RWPE1 (cell line): ENCODE results near the gene PTDSS2.

Source experiments
- CTCF ChIA-PET: fragments of 350-600 bp; sonication (Branson Sonifier 250); formaldehyde crosslinking; extraction: SDS; loops from one replicate; lab custom pipeline; 2021; lab: Yijun Ruan, JAX
- POLR2A ChIA-PET: fragments of 400-600 bp; formaldehyde crosslinking; extraction: SDS; loops from one replicate; lab custom pipeline; 2020; ENCODE audit warnings: antibody characterized with exemption; ENCODE audit not compliant: low non-redundant PET; lab: Yijun Ruan, JAX
- DNase-seq: peaks from one replicate; pipeline ENCODE4 v3.0.0; 2012; ENCODE audit warnings: low spot score
- H3K27ac ChIP-seq: fragments of 450-650 bp; 2 replicates; pipeline ENCODE4 v1.5.1; 2017
- TF ChIP-seq, protein P1 (sequence below): fragments of 450-650 bp; conservative IDR thresholded peaks from 2 replicates; pipeline ENCODE4 v1.5.1; 2017; ENCODE audit warnings: low read depth, mild to moderate bottlenecking

PTDSS2 gene

GRCh38 chr11:476416-476815 lies 26.3 kb downstream of the PTDSS2 start:
- peak overlapping the region; percentile 28; the same call in 1 of the 2 replicates for H3K27ac ChIP-seq
- TF ChIP-seq, protein P1, sequence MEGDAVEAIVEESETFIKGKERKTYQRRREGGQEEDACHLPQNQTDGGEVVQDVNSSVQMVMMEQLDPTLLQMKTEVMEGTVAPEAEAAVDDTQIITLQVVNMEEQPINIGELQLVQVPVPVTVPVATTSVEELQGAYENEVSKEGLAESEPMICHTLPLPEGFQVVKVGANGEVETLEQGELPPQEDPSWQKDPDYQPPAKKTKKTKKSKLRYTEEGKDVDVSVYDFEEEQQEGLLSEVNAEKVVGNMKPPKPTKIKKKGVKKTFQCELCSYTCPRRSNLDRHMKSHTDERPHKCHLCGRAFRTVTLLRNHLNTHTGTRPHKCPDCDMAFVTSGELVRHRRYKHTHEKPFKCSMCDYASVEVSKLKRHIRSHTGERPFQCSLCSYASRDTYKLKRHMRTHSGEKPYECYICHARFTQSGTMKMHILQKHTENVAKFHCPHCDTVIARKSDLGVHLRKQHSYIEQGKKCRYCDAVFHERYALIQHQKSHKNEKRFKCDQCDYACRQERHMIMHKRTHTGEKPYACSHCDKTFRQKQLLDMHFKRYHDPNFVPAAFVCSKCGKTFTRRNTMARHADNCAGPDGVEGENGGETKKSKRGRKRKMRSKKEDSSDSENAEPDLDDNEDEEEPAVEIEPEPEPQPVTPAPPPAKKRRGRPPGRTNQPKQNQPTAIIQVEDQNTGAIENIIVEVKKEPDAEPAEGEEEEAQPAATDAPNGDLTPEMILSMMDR, result no peak
- no peak for DNase-seq
- POLR2A ChIA-PET, result no interaction called here
- CTCF ChIA-PET, result no interaction called here

DNA sequence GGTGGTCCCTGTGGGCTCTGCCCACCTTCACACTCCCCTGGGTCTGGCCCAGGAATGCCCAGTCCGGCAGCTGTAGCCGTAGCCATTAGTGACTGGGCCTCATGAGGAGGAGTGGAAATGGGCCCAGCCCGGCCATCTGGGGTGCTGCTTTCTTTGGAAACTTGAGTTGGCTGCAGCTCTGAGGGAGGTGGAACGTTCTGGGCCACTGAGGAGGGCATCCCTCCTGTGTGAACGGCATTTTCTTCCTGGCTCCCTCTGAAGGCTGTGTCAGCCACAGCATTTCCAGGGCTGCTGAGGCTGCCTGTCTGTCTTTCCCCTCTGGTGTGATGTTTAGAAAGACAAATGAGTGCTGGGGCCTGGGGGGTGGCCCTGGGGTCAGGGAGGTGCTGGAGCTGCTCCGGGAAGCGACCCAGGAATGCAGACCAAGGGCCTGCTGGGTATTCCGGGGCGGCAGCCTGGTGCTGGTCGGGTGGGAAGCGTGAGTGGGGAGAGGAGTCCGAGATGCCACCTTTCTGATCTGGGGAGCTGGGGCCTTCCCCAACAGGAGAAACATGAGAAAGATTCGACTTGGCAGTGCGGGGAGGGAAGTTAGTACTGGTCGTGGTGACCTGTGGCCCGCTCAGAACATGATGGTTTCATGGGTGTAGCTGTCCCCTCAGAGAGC lies 27.1 kb downstream of the PTDSS2 start:
- TF ChIP-seq, protein P1, result no peak
- ChIA-PET POLR2A (no interaction called here), CTCF (no interaction called here)
- H3K27ac ChIP-seq, result no peak overlapping the region
- no peak for DNase-seq

GRCh38 chr11:479311-479710 lies 29.2 kb downstream of the PTDSS2 start:
- CTCF ChIA-PET, result no interaction called here
- no peak for DNase-seq
- H3K27ac ChIP-seq, result no peak overlapping the region; the same call in 1 of the 2 replicates
- POLR2A ChIA-PET, result no interaction called here
- TF ChIP-seq, protein P1, result no peak

DNA sequence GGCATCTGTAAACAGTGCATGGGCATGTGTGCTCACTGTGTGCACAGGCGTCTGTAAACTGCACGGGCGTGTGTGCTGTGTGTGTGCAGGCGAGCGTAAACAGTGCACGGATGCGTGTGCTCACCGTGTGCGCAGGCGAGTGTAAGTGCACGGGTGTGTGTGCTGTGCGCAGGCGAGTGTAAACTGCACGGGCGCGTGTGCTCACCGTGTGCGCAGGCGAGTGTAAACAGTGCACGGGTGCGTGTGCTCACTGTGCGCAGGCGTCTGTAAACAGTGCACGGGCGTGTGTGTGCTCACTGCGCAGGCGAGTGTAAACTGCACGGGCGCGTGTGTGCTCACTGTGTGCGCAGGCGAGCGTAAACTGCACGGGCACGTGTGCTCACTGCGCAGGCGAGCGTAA lies 34.5 kb downstream of the PTDSS2 start:
- TF ChIP-seq, protein P1, result no peak
- ChIA-PET POLR2A (no interaction called here), CTCF (no interaction called here)
- no peak for DNase-seq
- no peak overlapping the region for H3K27ac ChIP-seq

DNA sequence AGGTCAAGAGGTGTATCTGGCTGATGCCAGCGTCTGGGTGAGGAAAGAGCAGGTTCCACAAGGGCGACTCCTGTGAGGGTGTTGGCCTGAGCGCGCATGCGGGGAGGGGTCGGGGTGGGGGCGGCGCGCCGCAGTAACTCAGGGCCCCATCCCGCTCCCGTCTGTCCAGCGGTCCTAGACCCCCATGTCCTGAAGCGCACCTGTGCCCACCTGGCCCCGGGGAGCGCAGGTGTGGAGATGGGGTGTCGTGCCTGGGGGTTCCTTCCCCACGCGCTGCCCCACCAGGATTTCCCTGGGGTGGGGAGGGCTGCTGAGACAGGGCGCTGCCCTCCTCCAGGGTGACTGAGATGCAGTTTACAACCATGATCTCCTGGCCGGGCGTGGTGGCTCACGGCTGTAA lies 36.1 kb downstream of the PTDSS2 start:
- TF ChIP-seq, protein P1, result no peak
- ChIA-PET POLR2A (no interaction called here), CTCF (no interaction called here)
- no peak for DNase-seq
- no peak overlapping the region for H3K27ac ChIP-seq

GRCh38 chr11:487571-488021 lies 37.5 kb downstream of the PTDSS2 start:
- peak overlapping the region; percentile 51 for H3K27ac ChIP-seq
- no peak for DNase-seq
- TF ChIP-seq, protein P1, result no peak
- POLR2A ChIA-PET, result no interaction called here
- CTCF ChIA-PET, result no interaction called here
